A673 (cell line): ENCODE results near the gene CPNE9. TPM values are rescaled to one million over a fixed set of nuclear protein-coding genes. Genes with fewer than 3 reads are reported as not detected.

Source experiments
- BruUV-seq: library from RNA; stranded (reverse); fragments of 400-500 nt; replicated peaks from 2 replicates; lab custom pipeline; 2021; lab: Mats Ljungman, UMichigan
- CTCF ChIA-PET: fragments of 300-600 bp; sonication (Branson Sonifier 250); formaldehyde crosslinking; loops from one replicate; lab custom pipeline; 2022; ENCODE audit warnings: antibody characterized with exemption; lab: Charles Lee
- POLR2A ChIA-PET: fragments of 300-600 bp; sonication (Branson Sonifier 250); formaldehyde crosslinking; loops from one replicate; lab custom pipeline; 2022; ENCODE audit warnings: antibody characterized with exemption; ENCODE audit not compliant: low non-redundant PET; lab: Charles Lee
- DNase-seq: peaks from one replicate; pipeline ENCODE4 v3.0.0-alpha.2; 2015; ENCODE audit warnings: low spot score
- H3K27ac ChIP-seq: fragments of 200-600 bp; sonication (generic); 2 replicates; pipeline ENCODE4 v1.5.1; 2016; ENCODE audit warnings: mixed run types, low read depth, mild to moderate bottlenecking, mixed read lengths, antibody characterized with exemption, low read length; ENCODE audit not compliant: poor library complexity, severe bottlenecking
- H3K27me3 ChIP-seq: fragments of 200-600 bp; sonication (generic); replicated peaks from 2 replicates; pipeline ENCODE4 v1.6.1; 2017; ENCODE audit warnings: mixed run types, low read depth, mild to moderate bottlenecking, mixed read lengths, antibody characterized with exemption, low read length; ENCODE audit not compliant: insufficient read depth, poor library complexity
- H3K36me3 ChIP-seq: fragments of 200-600 bp; sonication (generic); 2 replicates; pipeline ENCODE4 v1.6.1; 2016; ENCODE audit warnings: mixed run types, mild to moderate bottlenecking, mixed read lengths, antibody characterized with exemption, low read length; ENCODE audit not compliant: insufficient read depth, poor library complexity, severe bottlenecking
- H3K4me1 ChIP-seq: fragments of 200-600 bp; sonication (generic); 2 replicates; pipeline ENCODE4 v1.6.1; 2017; ENCODE audit warnings: mixed run types, mild to moderate bottlenecking, mixed read lengths, antibody characterized with exemption, low read length; ENCODE audit not compliant: insufficient read depth, poor library complexity, severe bottlenecking
- H3K4me3 ChIP-seq: fragments of 200-600 bp; sonication (generic); 2 replicates; pipeline ENCODE4 v1.5.1; 2016; ENCODE audit warnings: low read depth, mixed run types, mild to moderate bottlenecking, mixed read lengths, low read length; ENCODE audit not compliant: poor library complexity, severe bottlenecking
- H3K9me3 ChIP-seq: fragments of 200-600 bp; sonication (generic); 2 replicates; pipeline ENCODE4 v1.6.1; 2016; ENCODE audit warnings: mixed run types, low read depth, mild to moderate bottlenecking, mixed read lengths, antibody characterized with exemption, low read length; ENCODE audit not compliant: poor library complexity, severe bottlenecking
- EZH2 ChIP-seq: fragments of 200-600 bp; sonication (generic); IDR thresholded peaks from 2 replicates; pipeline ENCODE4 v1.6.1; 2017; ENCODE audit warnings: borderline replicate concordance, low read depth, mild to moderate bottlenecking, mixed read lengths, antibody characterized with exemption, low read length; ENCODE audit not compliant: poor library complexity, severe bottlenecking
- intact Hi-C: fragments of 100-400 bp; cut with micrococcal nuclease; formaldehyde crosslinking; loops from one replicate; pipeline ENCODE4 v1.10.0; 2022; ENCODE audit not compliant: unreplicated experiment
- total RNA-seq: library from RNA; stranded (reverse); gene quantifications from 2 replicates; pipeline ENCODE4 v1.2.3, GENCODE V29; 2021
- TF ChIP-seq, protein P1 (sequence below): fragments of 300-800, 200-600 bp; sonication (generic); conservative IDR thresholded peaks from 2 replicates; pipeline ENCODE4 v1.5.1; 2017; ENCODE audit warnings: low read depth, mild to moderate bottlenecking, antibody characterized with exemption, low read length, moderate library complexity, mixed read lengths

The CPNE9 gene
- total RNA-seq, 1 experiment from 2014 or later = not detected

- POLR2A ChIA-PET = no interaction called here
These were observed 12.3 kb downstream of the CPNE9 start for GRCh38 chr3:9715764-9716437.

DNA sequence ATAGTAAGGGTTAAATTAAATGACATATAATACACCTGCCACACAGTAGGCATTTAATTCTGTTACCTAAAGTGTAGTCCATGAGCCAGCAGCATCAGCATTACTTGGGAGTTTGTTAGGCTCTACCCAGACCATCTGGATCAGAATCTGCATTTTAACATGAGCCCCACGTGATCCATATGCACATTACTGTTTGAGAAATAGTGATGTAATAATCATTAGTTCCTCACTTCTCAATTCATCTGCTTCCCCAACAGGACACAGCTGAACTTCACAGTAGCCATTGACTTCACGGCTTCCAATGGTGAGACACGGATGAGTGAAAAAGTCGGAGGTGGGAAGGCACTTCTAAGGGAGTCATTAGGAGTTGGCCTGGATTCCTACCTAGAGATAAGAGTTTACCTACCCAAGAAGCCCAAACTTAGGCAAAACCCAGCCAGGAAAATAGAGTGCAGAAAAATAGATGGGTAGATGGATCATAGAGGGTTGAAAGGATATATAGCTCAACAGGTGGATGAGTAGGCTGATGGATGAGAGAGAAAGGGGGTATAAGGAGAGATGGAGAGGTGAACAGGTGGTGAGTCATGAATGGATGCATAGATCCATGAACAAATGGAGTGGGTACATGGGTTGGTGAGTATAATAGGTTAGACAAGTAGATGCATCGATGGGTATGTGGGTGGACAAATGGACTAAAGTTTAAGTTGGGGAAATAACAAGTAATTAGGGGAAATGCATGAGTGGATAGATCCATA lies 13.3 kb downstream of the CPNE9 start:
- CTCF ChIA-PET = interaction anchor here (0.7 kb wide), 1 partner anchor 364 kb away, joined by 3 read pairs; no protein-coding TSS in a partner anchor

More at GRCh38 chr3:9715764-9716437, 12.3 kb downstream of the CPNE9 start:
- no peaks in the 10 kb centered on the region for H3K9me3 ChIP-seq
- H3K4me3 ChIP-seq = no peak overlapping the region
- BruUV-seq = no TSS peak
- peak; percentile 58 for DNase-seq
- H3K27me3 ChIP-seq = peaks cover 37% of the 10 kb centered on the region
- no peaks in the 10 kb centered on the region for H3K4me1 ChIP-seq
- no peaks in the 10 kb centered on the region for H3K36me3 ChIP-seq
- CTCF ChIA-PET = interaction anchor here (0.7 kb wide), 1 partner anchor 362 kb away, joined by 3 read pairs; no protein-coding TSS in a partner anchor
- no peak overlapping the region for H3K27ac ChIP-seq
- intact Hi-C loops = no loop called here
- TF ChIP-seq, protein P1, sequence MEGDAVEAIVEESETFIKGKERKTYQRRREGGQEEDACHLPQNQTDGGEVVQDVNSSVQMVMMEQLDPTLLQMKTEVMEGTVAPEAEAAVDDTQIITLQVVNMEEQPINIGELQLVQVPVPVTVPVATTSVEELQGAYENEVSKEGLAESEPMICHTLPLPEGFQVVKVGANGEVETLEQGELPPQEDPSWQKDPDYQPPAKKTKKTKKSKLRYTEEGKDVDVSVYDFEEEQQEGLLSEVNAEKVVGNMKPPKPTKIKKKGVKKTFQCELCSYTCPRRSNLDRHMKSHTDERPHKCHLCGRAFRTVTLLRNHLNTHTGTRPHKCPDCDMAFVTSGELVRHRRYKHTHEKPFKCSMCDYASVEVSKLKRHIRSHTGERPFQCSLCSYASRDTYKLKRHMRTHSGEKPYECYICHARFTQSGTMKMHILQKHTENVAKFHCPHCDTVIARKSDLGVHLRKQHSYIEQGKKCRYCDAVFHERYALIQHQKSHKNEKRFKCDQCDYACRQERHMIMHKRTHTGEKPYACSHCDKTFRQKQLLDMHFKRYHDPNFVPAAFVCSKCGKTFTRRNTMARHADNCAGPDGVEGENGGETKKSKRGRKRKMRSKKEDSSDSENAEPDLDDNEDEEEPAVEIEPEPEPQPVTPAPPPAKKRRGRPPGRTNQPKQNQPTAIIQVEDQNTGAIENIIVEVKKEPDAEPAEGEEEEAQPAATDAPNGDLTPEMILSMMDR = peak; percentile 51
- TF ChIP-seq EZH2 = no peak

DNA sequence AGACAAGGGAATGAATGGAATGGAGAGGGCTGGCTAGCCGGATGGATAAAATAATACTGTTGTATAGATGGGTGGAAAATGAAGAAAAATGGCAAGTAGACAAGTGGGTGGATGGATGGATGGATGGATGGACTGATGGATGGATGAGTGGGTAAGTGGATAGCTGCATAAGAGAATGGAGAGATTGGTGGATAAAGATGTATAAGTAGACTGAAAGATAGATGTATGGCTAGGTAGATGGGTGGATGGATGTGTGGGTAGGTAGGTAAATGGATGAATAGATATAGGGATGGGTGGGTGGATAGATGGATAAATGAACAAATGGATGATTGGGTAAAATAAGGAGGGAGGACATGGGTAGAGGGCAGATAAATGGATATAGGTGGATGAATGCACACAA lies 13.9 kb downstream of the CPNE9 start:
- POLR2A ChIA-PET = no interaction called here
- intact Hi-C loops = no loop called here
- Histone ChIP-seq H3K4me1 (no peaks in the 10 kb centered on the region), H3K27ac (no peak overlapping the region), H3K9me3 (no peaks in the 10 kb centered on the region), H3K4me3 (no peak overlapping the region), H3K36me3 (no peaks in the 10 kb centered on the region), H3K27me3 (peaks cover 30% of the 10 kb centered on the region)
- no TSS peak for BruUV-seq
- no peak for TF ChIP-seq EZH2
- TF ChIP-seq, protein P1 = no peak
- CTCF ChIA-PET = no interaction called here
- no peak for DNase-seq

More for the DNA sequence above, 13.3 kb downstream of the CPNE9 start:
- no peak for TF ChIP-seq EZH2
- TF ChIP-seq, protein P1 = no peak
- BruUV-seq = no TSS peak
- H3K4me1 ChIP-seq = no peaks in the 10 kb centered on the region
- peaks cover 36% of the 10 kb centered on the region for H3K27me3 ChIP-seq
- no peak overlapping the region for H3K4me3 ChIP-seq
- H3K9me3 ChIP-seq = no peaks in the 10 kb centered on the region
- POLR2A ChIA-PET = no interaction called here
- no peaks in the 10 kb centered on the region for H3K36me3 ChIP-seq
- intact Hi-C loops = no loop called here
- no peak for DNase-seq
- no peak overlapping the region for H3K27ac ChIP-seq
